GM12878 (cell line): ENCODE results near the gene DRP2. TPM values are rescaled to one million over a fixed set of nuclear protein-coding genes. Genes with fewer than 3 reads are reported as not detected.

Experiments
- ATAC-seq: fragments of 200-7000 bp; cut with Tn5 transposase; 3 replicates; pipeline ENCODE4 v1.9.1; 2020; ENCODE audit warnings: mild to moderate bottlenecking, moderate library complexity
- BruUV-seq: library from RNA; stranded (reverse); fragments of 400-500 nt; replicated peaks from 2 replicates; lab custom pipeline; 2021; lab: Mats Ljungman, UMichigan
- CTCF ChIA-PET: fragments of 300-600 bp; sonication (Branson Sonifier 250); formaldehyde crosslinking; extraction: SDS; loops from one replicate; lab custom pipeline; 2021; ENCODE audit warnings: inconsistent platforms; lab: Yijun Ruan, JAX
- POLR2A ChIA-PET: fragments of 350-600 bp; formaldehyde crosslinking; extraction: SDS; loops from one replicate; lab custom pipeline; 2021; ENCODE audit warnings: inconsistent platforms; lab: Charles Lee
- RAD21 ChIA-PET: fragments of 300-600 bp; sonication (Branson Sonifier 250); formaldehyde crosslinking; loops from one replicate; lab custom pipeline; 2023; ENCODE audit warnings: antibody characterized with exemption; ENCODE audit not compliant: unreplicated experiment; lab: Charles Lee
- SMC1A ChIA-PET: fragments of 300-600 bp; sonication (Branson Sonifier 250); formaldehyde crosslinking; loops from one replicate; lab custom pipeline; 2023; ENCODE audit not compliant: unreplicated experiment, uncharacterized antibody; lab: Charles Lee
- DNase-seq: peaks from one replicate; pipeline ENCODE4 v3.0.0-alpha.2; 2011; ENCODE audit warnings: low read depth, low spot score
- FAIRE-seq: peaks from 3 replicates; lab custom pipeline; 2011; peaks lifted over from hg19 to GRCh38; lab: Jason Lieb, UNC
- H2AFZ ChIP-seq: 2 replicates; pipeline ENCODE4 v1.6.0; 2011; ENCODE audit warnings: low read depth, low read length, control low read depth; ENCODE audit not compliant: control insufficient read depth
- H3K27ac ChIP-seq: 2 replicates; pipeline ENCODE4 v1.5.1; 2011; ENCODE audit warnings: control low read depth; ENCODE audit not compliant: control insufficient read depth, insufficient read depth
- H3K27me3 ChIP-seq, 2 experiments: replicated peaks in 1 of 2; 2 replicates each; pipeline versions ENCODE4 v1.6.0 to v1.6.1; 2011; ENCODE audit warnings: low read length in 1 of 2; ENCODE audit not compliant: control insufficient read depth in 2 of 2, insufficient read depth in 2 of 2
- H3K36me3 ChIP-seq, 2 experiments: 2 replicates each; pipeline ENCODE4 v1.5.1; 2011; ENCODE audit warnings: low read length in 1 of 2; ENCODE audit not compliant: control insufficient read depth in 2 of 2, insufficient read depth in 2 of 2
- H3K4me1 ChIP-seq: 2 replicates; pipeline ENCODE4 v1.6.1; 2011; ENCODE audit warnings: mild to moderate bottlenecking, low read length, moderate library complexity, mixed read lengths; ENCODE audit not compliant: control insufficient read depth, insufficient read depth
- H3K4me2 ChIP-seq: 2 replicates; pipeline ENCODE4 v1.6.0; 2011; ENCODE audit warnings: control low read depth; ENCODE audit not compliant: control insufficient read depth, insufficient read depth
- H3K4me3 ChIP-seq: fragments of 200-600 bp; sonication (generic); 2 replicates; pipeline ENCODE4 v1.5.1; 2016
- H3K79me2 ChIP-seq: 2 replicates; pipeline ENCODE4 v1.6.0; 2011; ENCODE audit warnings: low read length; ENCODE audit not compliant: control insufficient read depth, insufficient read depth
- H3K9ac ChIP-seq: 2 replicates; pipeline ENCODE4 v1.8.0; 2011; ENCODE audit warnings: low read length, control low read depth, mixed read lengths; ENCODE audit not compliant: control insufficient read depth, insufficient read depth
- H3K9me3 ChIP-seq: replicated peaks from 3 replicates; pipeline ENCODE4 v1.5.1; 2011; ENCODE audit warnings: mild to moderate bottlenecking, low read length; ENCODE audit not compliant: control insufficient read depth, insufficient read depth
- H4K20me1 ChIP-seq: 2 replicates; pipeline ENCODE4 v1.6.0; 2011; ENCODE audit not compliant: control insufficient read depth, insufficient read depth
- CHD2 ChIP-seq: IDR thresholded peaks from 2 replicates; pipeline ENCODE4 v1.6.1; 2011; ENCODE audit warnings: low read depth, low read length, improper control_type of control experiment, borderline replicate concordance
- CHD4 ChIP-seq: fragments of 200-600 bp; sonication (generic); IDR thresholded peaks from 2 replicates; pipeline ENCODE4 v1.6.1; 2016; ENCODE audit warnings: mild to moderate bottlenecking
- FOS ChIP-seq: IDR thresholded peaks from 3 replicates; pipeline ENCODE4 v1.6.1; 2011; ENCODE audit warnings: borderline replicate concordance; ENCODE audit not compliant: insufficient read length; ENCODE audit errors: extremely low read depth
- FOXM1 ChIP-seq: IDR thresholded peaks from 2 replicates; pipeline ENCODE4 v1.6.1; 2012; ENCODE audit warnings: low read depth, mild to moderate bottlenecking, inconsistent platforms, low read length, moderate library complexity
- HDAC2 ChIP-seq: fragments of 200-600 bp; sonication (generic); IDR thresholded peaks from 2 replicates; pipeline ENCODE4 v1.6.1; 2017
- JUNB ChIP-seq: IDR thresholded peaks from 2 replicates; pipeline ENCODE4 v1.6.1; 2016; ENCODE audit warnings: antibody characterized with exemption, mild to moderate bottlenecking
- LARP7 ChIP-seq: fragments of 450-650 bp; IDR thresholded peaks from 2 replicates; pipeline ENCODE4 v1.6.1; 2017; ENCODE audit warnings: mild to moderate bottlenecking
- MEF2A ChIP-seq: IDR thresholded peaks from 2 replicates; pipeline ENCODE4 v1.6.1; 2011; ENCODE audit warnings: low read depth, mild to moderate bottlenecking, low read length, moderate library complexity; ENCODE audit not compliant: insufficient read depth
- MTA2 ChIP-seq: fragments of 450-650 bp; IDR thresholded peaks from 2 replicates; pipeline ENCODE4 v1.6.1; 2016; ENCODE audit warnings: low read depth, mild to moderate bottlenecking, moderate library complexity
- MYB ChIP-seq: fragments of 150-350 bp; IDR thresholded peaks from 2 replicates; pipeline ENCODE4 v1.6.1; 2014; ENCODE audit warnings: mild to moderate bottlenecking, low read depth, low read length, borderline replicate concordance
- NFIC ChIP-seq: IDR thresholded peaks from 2 replicates; pipeline ENCODE4 v1.6.1; 2012; ENCODE audit warnings: low read depth, mild to moderate bottlenecking, inconsistent platforms, low read length, moderate library complexity
- NR2C1 ChIP-seq: fragments of 450-650 bp; IDR thresholded peaks from 2 replicates; pipeline ENCODE4 v1.6.1; 2017; ENCODE audit warnings: antibody characterized with exemption, mild to moderate bottlenecking, moderate library complexity
- POLR2AphosphoS5 ChIP-seq: IDR thresholded peaks from 2 replicates; pipeline ENCODE4 v1.6.1; 2011; ENCODE audit warnings: mild to moderate bottlenecking, low read length, inconsistent platforms
- RUNX3 ChIP-seq: IDR thresholded peaks from 2 replicates; pipeline ENCODE4 v1.6.1; 2012; ENCODE audit warnings: low read length, inconsistent platforms
- SPI1 ChIP-seq: IDR thresholded peaks from 2 replicates; pipeline ENCODE4 v1.6.1; 2011; ENCODE audit warnings: low read depth, mild to moderate bottlenecking, low read length, moderate library complexity, borderline replicate concordance; ENCODE audit not compliant: insufficient read depth
- TBL1XR1 ChIP-seq: IDR thresholded peaks from 2 replicates; pipeline ENCODE4 v1.6.1; 2012; ENCODE audit warnings: low read depth, low read length, improper control_type of control experiment
- ZBTB33 ChIP-seq: fragments of 450-650 bp; IDR thresholded peaks from 2 replicates; pipeline ENCODE4 v1.6.1; 2017; ENCODE audit warnings: mild to moderate bottlenecking
- ZBTB40 ChIP-seq: fragments of 450-650 bp; IDR thresholded peaks from 2 replicates; pipeline ENCODE4 v1.6.1; 2016; ENCODE audit warnings: mild to moderate bottlenecking, moderate library complexity, borderline replicate concordance
- ZNF384 ChIP-seq: IDR thresholded peaks from 2 replicates; pipeline ENCODE4 v1.6.1; 2012; ENCODE audit warnings: low read depth, mild to moderate bottlenecking, low read length, improper control_type of control experiment, borderline replicate concordance
- WGBS: methylation state at CpG from one replicate; pipeline ENCODE4 v1.1.6; 2016; ENCODE audit warnings: low lambda C conversion rate; ENCODE audit not compliant: insufficient replicate concordance, insufficient coverage; ENCODE audit errors: missing lambda C conversion rate; 5-methylcytosine and 5-hydroxymethylcytosine counted together
- in situ Hi-C: fragments of 300-500 bp; cut with MboI; formaldehyde crosslinking; loops from 9 replicates; pipeline ENCODE4 v1.14.3; 2018; ENCODE audit warnings: mixed read lengths
- intact Hi-C: fragments of 100-400 bp; cut with micrococcal nuclease; formaldehyde crosslinking; loops from one replicate; pipeline ENCODE4 v1.14.2; 2022; ENCODE audit not compliant: unreplicated experiment
- polyA plus RNA-seq, 11 experiments: library from polyadenylated mRNA; depleted of rRNA in 4 of 11; unstranded in 6 of 11; stranded (reverse) in 5 of 11; fragments of >200 nt; fragmentation: Nextera tagmentation in 4 of 11; fragmentation: Illumina TruSeq in 1 of 11; extraction: Ambion mirVana in 4 of 11; extraction: Trizol in 1 of 11; gene quantifications; 1 replicate in 1 of 11; 2 replicates in 10 of 11; pipeline versions ENCODE4 v1.2.1 to v1.2.3, GENCODE V29; 2011 to 2016; ENCODE audit warnings: inconsistent platforms in 2 of 11, missing spikeins in 2 of 11, low read depth in 1 of 11
- total RNA-seq, 4 experiments: library from RNA; depleted of rRNA in 3 of 4; stranded (reverse); fragments of >200 nt in 3 of 4; fragmentation: Illumina TruSeq in 1 of 4; extraction: Trizol in 1 of 4; gene quantifications; 2 replicates each; pipeline versions ENCODE4 v1.2.1 to v1.2.3, GENCODE V29; 2013 to 2021

Gene DRP2
- total and polyA plus RNA-seq, 10 of the 15 experiments (the other 5 are each of a cell fraction or from before 2014, with no cell fraction given), result 0.02 to 0.37 (median 0.15) TPM; not detected in 1

- CTCF ChIA-PET, result interaction anchor here (0.6 kb wide), 1 partner anchor 63 kb away, joined by 3 read pairs; no protein-coding TSS in a partner anchor
- RAD21 ChIA-PET, result interaction anchor here (0.9 kb wide), 1 partner anchor 209 kb away, joined by 3 read pairs; no protein-coding TSS in a partner anchor
- intact Hi-C loops, result loop anchor here (5.0 kb wide), 2 partner anchors 311 to 521 kb away; no protein-coding TSS in a partner anchor
- TF ChIP-seq SPI1, result peak; percentile 45; the same call in 1 of the 2 replicates
- peak; percentile 69 for TF ChIP-seq RUNX3
- TF ChIP-seq TBL1XR1, result no peak
- TF ChIP-seq MEF2A, result no peak
- no peak for TF ChIP-seq FOXM1
- TF ChIP-seq MTA2, result no peak
- TF ChIP-seq CHD2, result no peak
- no peak for TF ChIP-seq FOS
- no peak for TF ChIP-seq POLR2AphosphoS5
- no peak for TF ChIP-seq MYB
- TF ChIP-seq ZBTB33, result no peak
- TF ChIP-seq LARP7, result no peak
- TF ChIP-seq ZNF384, result no peak
- peak; percentile 50 for TF ChIP-seq JUNB
- peak; percentile 58; the same call in 1 of the 2 replicates for TF ChIP-seq NFIC
- no peak for TF ChIP-seq NR2C1
- no peak for TF ChIP-seq CHD4
- no peak for TF ChIP-seq HDAC2
- TF ChIP-seq ZBTB40, result no peak
Observed at GRCh38 chrX:101208152-101208905, 11.3 kb upstream of the DRP2 start.

More at GRCh38 chrX:101208152-101208905, 11.3 kb upstream of the DRP2 start:
- Histone ChIP-seq H3K4me3 (no peak overlapping the region), H4K20me1 (no peaks in the 10 kb centered on the region), H3K27me3 (no peaks in the 10 kb centered on the region), H3K79me2 (no peaks in the 10 kb centered on the region), H2AFZ (no peak overlapping the region; the same call in 1 of the 2 replicates), H3K4me1 (no peaks in the 10 kb centered on the region), H3K4me2 (no peak overlapping the region; the same call in 1 of the 2 replicates), H3K27ac (no peak overlapping the region), H3K36me3 (no peaks in the 10 kb centered on the region), H3K9me3 (no peaks in the 10 kb centered on the region), H3K9ac (no peak overlapping the region)
- ATAC-seq, result peak; percentile 64
- DNase-seq, result peak; percentile 9
- in situ Hi-C loops, result loop anchor here (5.0 kb wide), 1 partner anchor 311 kb away; no protein-coding TSS in a partner anchor
- WGBS, result 23% methylated on average over 4 of the region's 4 CpGs
- no TSS peak for BruUV-seq
- ChIA-PET SMC1A (interaction anchor here (0.9 kb wide), 1 partner anchor 216 kb away, joined by 4 read pairs; no protein-coding TSS in a partner anchor), POLR2A (no interaction called here)
- no peak for FAIRE-seq
